Central memory CD4-positive, alpha-beta T cell (primary cell): ENCODE measurements around the gene HELQ.

Source experiments
- DNase-seq: peaks from one replicate; pipeline ENCODE4 v3.0.0; 2022

The HELQ gene

DNA sequence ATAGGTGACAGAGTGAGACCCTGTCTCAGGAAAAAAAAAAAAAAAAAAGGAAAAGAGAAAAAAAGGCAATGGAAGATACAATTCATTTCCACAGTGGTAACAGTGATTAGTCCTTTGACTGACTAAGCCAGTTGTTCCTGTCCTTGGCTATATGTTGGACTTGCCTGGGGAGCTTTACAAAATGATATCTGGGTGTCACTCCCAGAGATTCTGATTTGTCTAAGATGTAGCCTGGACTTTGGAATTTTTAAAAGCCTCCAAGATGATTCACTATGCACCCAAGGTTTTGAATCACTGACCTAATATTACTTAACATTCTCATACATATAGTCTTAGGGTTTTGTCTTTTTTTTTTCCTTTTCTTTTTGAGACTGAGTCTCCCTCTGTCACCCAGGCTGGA, 16.9 kb downstream of the HELQ start:
- no peak for DNase-seq

DNA sequence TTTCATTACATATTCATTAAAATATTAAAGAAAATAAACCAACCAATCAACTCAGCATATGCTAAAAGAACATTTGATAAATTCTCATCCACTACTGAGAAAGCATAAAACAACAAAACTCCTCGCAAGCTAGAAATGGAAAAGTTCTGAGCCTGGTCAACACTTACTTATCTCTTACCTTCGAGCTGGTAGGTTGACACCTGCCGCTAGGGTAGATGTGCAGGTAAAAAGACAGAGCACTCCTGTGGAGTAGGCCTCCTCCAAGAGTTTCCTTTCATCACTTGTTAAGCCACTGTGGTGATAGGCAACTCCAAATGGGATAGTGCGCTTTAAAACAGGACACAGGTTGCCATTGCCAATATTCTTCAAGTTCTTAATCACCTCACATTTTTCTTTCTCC, 18.9 kb downstream of the HELQ start:
- no peak for DNase-seq

DNA sequence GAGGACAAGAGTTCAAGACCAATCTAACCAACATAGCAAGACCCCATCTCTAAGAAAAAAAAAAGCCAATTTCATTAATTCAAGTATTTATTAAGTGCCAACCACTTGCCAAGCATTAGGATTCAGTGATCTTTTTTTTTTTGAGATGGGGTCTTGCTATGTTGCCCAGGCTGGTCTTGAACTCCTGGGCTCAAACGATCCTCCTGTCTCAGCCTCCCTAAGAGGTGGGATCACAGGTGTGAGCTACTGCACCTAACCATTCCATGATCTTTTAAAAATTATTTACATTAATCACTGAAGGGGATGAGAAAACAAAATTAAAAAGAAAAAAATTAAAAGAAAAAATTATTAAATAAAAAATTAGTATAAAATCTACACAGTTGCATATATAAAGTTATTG, 24.4 kb downstream of the HELQ start:
- no peak for DNase-seq

DNA sequence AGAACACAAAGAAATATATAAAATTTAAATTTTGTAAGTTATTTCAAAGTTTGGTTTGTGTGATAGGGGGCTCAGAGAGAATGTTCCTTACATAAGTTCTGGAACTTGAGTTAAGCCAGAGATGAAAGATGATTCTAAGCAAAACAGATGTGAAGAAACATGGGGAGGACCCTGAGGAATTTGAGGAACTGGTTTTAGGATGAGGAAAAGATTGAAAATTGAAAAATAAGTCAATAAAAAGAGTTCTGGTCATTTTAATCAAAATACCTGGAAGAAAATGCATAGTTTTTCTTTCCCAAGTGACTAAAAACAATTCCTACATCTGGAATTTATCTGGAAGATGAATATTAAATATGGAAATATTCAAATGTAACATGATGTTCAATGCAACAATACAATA, 37.4 kb downstream of the HELQ start:
- no peak for DNase-seq

DNA sequence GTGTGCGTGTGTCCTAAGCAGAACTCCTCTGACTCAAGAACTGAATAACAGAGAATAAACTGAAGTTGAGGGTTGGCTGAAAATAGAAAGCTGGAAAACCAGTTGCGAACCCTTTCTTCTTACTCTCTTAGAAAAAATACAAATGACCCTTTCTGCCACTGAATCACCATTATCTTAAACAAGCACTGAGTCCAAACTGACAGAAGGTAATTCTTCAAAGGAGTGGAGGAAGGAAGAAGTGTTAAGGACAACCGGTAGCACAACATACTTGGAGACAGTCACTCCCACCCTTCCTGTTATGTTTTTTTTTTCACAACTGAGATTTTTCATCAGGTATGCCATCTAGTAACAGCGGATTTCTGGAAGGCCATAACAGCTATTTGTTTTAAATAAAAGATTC, 38.1 kb downstream of the HELQ start:
- no peak for DNase-seq

DNA sequence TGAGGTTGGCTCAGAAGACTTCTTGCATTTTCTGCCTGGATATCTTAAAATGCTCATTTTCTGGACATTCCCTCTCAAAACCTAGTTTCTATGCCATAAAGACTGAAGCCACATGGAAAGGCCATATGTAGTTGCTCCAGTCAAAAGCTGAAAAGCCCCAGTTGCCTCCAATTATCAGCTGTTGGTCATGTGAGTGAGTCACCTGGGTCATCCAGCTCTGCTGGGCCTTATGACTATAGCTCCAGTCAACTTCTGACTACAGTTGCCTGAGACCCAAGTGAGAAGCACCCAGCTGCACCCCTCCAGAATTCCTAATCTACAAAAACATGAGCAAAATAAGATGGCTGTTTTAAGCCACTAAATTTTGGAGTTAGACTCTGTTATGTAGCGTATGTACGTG, 41.9 kb downstream of the HELQ start:
- DNase-seq, result no peak

DNA sequence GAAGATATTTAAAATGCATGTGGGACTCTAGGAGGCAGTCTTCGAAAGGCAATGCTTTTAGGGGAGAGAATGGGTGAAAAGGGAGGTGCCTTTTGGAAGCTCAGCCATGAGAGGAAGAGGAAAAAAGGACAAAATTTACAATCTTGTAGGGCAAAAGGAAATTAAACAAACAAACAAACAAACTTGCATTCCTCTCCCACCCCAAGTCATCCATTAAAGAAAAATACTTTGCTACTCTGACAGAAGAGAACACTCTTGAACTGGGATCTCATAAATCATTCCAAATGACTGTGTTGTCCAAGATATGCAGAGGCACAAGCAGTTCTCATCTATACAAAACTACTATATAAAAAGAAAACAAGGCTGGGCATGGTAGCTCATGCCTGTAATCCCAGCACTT, 46.7 kb downstream of the HELQ start:
- no peak for DNase-seq

DNA sequence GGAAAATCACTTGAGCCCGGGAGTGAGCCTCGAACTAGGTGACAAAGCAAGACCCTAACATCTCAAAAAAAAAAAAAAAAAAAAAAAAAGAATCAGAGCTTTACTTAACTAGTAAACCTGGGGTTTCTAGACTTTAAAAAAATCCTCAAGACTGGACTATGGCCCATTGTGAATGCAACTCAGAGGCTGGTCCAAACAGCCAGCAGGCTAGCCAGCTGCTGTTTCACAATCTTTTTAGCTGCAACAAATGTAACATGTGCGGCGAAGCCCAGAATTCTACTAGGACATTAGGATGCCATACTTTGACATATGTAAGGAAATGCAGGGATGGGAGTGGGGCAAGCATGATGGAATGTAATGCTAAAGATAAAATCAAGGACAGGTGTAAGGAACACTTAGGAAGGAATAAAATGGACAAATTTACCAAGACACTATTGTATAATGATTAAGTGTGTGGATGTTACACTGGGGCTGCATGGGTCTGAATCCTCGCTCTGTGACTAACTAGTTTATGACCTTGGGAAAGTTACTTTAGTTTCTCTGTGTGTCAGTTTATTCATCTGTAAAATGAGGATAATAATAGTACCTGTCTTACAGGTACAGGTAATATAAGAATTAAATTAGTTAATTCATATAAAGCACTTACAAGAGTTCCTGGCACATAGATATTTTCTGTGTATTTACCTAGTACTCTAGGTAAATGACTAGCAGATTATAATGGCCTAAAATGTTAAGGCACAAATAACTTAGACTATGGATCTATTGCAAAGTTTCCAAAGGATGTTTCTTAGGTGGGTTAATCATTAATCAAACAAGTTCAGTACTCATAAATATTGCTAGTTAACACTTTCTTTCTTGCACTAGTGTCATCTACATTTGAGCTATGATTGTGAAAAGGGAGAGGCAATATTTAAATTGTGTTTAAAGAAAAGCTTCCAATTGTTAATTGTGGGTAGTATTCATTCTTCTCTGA, 49.5 kb downstream of the HELQ start:
- DNase-seq, result no peak

DNA sequence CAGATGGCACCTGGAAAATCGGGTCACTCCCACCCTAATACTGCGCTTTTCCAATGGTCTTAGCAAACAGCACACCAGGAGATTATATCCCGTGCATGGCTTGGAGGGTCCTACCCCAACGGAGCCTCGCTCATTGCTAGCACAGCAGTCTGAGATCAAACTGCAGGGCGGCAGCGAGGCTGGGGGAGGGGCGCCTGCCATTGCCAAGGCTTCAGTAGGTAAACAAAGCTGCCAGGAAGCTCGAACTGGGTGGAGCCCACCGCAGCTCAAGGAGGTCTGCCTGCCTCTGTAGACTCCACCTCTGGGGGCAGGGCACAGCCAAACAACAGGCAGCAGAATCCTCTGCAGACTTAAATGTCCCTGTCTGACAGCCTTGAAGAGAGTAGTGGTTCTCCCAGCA, 57.5 kb downstream of the HELQ start:
- peak; percentile 4 for DNase-seq

DNA sequence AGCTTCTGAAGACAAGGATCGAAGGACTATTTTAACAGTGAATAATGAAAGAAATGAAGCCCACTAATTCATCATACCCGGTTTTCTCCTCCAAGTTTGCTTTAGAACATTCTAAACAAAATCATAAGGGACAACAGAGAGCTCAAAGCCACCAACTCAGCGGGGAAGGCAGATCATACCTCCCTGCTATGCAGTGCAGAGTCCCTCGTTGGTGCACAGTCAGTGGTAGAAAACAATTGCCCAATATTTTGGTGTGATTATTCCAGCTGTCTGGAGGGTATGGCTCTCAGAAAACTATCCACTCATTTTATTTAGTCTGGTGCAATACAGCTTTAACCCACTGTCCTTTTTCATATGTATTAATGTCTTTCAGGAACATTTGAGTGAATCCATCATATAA, 61.7 kb downstream of the HELQ start:
- no peak for DNase-seq

DNA sequence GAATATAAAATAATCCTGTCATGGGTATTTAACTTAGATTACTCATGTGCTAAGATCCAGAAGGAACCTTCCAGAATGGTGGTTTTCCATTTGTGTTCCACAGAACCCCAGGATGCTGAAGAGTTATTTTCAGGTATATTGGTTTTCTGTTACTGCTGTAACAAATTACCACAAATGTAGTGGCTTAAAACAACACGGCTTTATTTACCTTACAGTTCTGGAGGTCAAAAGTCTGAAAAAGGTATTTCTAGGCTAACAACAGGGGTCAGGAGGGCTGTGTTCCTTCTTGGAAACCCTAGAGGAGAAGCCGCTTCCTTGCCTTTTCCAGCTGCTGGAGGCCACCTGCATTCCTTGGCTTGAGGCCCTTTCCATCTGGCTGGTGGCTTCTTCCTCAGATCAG, 63.1 kb downstream of the HELQ start:
- DNase-seq, result no peak

DNA sequence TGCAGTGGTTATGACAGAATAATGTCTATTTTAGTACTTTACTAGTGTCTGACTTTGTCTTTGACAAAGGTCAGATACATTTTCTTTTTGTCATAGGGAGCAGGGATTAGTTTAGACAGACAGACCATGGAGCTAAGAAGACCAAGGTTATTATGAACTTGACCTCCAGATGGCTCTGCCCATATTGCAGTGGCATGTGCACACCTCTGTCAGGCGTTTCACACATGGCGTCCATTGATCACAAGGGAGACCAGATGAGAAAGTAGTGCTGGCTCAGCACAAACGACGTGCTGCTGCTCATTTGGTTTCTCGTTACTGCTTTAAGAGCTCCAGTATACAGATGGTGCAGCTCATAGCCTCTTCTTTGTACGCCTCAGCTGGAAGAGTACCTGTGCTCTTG, 64.7 kb downstream of the HELQ start:
- no peak for DNase-seq

DNA sequence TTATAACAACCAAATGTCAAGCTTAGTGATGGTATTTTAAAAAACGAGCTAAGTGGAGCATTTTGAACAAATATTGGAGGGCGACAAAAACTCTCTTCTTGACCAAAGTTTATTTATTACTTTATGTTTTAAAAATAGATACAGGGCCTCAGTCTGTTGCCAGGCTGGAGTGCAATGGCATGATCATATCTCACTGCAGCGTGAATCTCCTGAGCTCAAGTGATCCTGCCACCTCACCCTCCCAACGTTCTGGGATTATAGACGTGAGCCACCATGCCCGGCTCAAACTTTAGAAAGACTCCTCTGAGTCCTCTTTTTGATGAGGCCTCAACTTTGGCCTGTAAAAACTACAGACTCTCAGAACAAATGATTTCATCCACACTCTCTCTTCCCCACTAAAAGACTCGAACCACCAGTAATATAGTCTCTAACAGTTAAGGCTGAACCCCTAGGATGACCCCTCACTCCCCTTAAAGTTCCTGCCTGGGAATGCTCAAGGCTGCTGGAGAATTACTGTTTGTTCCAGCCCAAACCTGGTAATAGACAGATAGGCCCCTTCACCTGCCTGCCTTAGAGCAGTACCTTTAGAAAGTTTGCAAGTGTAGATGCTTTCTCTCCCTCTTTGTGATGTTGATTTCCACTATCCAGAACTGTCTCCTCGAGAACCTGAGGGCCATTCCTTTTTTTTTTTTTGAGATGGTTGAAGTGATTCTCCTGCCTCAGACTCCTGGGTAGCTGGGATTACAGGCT, 65.7 kb downstream of the HELQ start:
- DNase-seq, result no peak

DNA sequence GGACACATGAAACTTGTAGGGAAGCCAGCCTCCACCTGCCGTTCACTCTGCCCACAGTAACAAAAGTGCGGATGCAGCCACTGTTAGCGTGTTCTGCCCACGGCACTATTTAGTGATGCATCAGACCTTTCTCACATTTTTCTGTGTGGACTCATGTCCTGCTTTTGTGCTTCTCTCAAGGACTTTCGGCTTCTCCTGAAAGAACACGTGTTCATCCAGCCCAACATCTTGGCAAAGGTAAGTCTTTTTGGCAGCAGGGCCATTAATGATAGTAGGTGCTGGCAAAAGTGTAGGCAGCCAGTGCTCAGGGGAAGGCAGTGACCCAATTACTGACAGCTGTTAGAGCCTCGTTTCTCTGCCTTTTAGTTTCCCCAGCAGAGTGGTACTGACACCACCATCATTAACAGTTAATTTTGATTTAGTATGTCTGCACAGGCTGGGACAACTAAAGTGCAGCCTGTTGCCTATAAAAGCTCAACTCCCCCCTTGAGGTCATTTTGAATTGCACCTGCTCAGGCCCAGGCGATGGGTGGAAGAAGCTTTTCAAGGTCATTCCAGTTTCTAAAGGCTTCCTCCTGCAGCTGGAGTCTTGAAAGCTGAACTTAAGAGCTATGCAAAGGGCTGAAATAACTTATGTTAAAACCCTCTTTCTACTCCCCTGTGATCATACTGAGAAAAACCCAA, 66.4 kb downstream of the HELQ start:
- DNase-seq, result no peak

DNA sequence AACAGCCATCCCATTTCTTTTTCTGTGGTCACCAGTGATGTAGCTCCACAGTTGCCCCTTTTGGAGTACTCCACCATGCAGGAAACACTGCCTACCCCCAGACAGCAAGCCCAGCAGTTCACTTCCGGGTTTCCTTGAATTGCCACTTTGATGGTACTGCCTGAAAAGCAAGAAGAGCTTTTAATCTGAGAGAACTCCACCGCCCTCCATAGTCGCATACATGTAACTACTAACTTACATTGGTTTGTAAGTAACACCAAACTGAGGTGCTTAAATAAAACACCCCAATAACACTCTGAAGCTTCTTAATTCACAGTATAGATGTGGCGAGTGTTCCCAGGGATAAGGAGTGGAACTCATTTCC, 67.3 kb downstream of the HELQ start:
- DNase-seq, result peak; percentile 8

DNA sequence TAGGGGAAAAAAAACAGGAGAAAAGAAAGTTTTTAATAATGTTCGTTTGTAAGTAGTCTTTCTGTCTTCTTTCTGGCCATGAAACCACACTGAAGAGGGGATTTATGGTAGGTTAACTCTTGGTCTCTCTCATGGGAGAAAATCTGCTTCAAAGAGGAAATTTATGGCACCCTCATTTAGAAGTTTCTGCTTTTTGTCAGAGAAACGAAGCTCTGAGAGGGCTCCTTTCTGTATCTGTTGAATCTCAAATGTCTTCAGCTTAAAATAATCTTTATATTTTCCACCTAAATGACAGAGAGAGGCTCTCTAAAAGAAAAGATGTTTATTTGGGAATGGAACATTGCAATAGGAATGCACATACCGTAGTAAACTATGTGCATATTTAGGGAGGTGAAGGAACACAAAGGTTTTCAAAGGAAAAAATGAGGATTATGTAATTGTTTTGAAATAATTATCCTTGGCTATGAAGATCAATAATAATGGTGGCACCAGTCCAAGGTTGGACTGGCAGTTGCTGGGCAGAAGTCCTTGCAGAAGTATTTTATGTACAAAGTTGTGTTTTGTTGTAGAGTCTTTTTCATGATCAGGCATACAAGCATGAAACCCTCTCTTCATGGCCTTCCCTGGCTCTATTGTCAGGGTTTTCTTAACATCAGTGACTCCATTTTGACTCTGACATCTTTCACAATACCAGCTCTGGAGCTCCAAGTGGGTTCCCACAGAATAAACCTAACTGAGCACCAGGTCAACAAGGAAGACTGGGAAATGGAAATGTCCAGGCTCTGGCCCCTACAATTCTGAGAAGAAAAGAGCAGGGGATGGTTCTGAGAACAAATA, 67.9 kb downstream of the HELQ start:
- DNase-seq, result no peak

DNA sequence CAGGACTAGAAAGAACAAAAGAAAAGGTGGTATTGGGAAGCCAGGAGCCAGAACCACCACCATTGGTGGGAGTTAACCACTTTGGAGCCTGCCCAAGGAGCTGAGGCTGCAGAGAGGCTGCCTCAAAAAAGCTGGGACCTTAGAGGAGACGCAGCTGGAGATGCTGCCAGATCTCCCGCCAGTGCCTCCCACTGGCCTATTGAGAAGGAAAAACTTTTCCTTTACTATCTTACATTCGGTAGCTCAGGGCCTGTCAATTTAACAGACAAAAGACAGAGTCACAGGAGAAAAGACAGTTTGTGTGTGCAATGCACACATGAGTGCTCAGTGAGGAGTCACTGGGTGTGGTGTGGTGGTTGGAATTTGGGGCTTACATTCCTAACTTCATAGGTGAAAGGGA, 68.6 kb downstream of the HELQ start:
- DNase-seq, result no peak

DNA sequence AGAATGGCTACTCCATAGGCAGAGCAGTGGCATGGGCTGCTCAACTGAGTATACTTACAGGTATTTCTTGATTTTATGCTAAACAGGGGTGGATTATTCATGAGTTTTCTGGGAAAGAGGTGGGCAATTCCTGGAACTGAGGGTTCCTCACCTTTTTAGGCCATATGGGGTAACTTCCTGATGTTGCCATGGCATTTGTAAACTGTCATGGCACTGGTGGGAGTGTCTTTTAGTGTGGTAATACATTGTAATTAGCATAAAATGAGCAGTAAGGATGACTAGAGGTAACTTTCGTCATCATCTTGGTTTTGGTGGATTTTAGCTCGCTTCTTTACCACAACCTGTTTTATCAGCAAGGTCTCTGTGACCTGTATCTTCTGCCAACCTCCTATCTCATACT, 72.8 kb downstream of the HELQ start:
- DNase-seq, result no peak

DNA sequence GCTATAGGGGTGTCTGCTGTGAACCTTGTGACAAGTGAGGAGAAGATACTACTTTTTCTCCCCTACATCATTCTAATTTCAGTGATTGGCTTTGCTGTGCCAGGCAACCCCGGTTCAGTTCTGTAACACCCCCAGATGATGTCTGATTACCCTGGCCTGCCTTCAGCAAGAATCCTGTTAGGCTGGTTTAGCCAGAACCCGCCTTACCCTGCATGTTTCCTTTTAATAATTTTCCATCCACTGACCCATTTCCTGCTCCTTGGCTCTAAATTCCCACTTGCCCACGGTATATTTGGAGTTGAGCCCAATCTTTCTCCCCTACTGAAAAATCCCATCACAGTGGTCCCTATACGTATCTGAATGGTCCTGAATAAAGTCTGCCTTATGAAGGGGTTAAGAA, 74.5 kb downstream of the HELQ start:
- DNase-seq, result no peak

DNA sequence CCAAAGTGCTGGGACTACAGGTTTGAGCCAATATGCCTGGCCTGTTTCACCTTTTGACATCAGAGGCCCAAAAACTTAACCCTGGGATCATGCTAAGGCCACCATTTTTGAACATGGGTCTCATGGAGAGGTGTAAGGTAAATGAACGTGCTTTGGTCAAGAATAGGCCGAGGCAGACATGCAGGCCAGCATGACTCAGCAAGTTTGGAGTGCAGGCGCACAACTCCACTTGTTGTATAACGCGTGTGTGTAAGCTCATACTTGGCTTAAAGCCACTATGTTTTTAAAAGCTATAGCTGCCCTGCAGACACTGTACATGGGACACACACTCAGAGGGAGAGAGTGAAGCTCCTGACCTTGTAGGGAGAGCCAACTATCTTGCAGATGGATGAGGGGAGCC, 77.2 kb downstream of the HELQ start:
- DNase-seq, result no peak

DNA sequence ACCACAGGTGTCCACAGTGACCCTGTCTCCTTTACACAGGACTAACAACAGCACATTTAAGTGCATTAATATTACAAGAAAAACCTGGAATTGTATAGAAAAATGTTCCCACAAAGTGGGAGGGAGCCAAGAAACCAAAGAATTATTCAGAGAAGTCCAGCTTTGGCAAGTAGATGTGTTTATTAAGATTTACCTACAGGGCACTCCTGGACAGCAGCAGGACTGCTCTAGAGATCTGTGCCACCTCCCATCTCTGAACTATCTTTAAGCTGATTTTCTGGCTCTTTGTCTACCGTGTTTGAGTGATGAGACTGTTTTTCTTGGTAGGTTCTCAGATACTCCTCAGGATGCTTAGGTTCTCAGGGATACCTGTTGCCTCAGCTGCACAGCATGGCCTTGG, 82.7 kb downstream of the HELQ start:
- DNase-seq, result no peak

DNA sequence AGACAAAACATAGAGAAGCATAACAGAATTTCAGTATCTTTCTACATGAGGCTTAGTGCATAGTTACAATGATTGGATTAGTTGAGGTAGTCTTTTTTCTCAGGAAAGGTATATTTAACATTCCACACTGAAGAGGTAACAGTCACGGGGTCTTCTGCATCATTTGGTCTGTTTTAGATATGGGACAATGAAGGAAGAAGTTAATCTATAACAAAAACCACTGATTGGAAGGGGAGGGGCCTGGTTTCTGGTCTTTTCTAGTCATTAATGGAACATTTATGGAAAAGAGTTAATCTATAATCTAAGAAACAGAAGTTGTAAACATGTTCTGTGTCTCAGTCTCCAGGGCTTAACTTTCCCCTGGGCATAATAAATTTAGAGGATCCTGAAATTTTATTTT, 83.7 kb downstream of the HELQ start:
- no peak for DNase-seq

DNA sequence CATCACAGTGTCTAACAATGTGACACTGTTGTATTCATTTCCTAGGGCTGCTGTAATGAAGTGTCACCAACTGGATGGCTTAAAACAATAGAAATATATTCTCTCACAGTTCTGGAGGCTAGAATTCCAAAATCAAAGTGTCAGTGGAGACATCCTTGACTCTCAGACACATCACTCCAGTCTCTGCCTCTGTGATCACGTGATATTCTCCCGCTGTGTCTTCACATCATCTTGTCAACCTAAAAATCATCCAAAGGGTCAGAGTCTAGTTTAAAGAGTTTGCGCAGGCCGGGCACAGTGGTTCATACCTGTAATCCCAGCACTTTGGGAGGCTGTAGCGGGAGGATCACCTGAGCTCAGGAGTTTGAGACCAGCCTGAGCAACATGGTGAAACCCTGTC, 84.4 kb downstream of the HELQ start:
- DNase-seq, result no peak
